ENCODE data around the gene FOXA3.

The FOXA3 gene

DNA sequence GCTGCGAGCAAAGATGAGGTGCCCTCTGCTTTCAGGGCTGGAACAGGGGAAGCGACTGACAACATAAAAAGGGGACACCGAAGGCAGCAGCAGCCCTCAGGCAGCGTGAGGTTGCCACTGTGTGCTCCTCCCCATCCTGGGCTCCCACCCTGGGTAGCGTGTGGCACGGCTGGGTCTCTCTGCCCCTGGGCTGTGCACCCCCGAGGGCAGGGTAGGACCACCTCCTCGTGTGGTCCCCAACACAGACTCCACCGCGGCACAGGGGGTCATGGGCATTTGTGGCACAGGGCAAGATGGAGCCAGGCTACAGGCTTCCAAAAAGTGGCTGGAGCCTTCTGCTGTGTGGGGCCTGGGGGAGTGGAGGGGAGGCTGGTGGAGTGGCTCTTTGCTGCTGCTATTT, 42.6 kb upstream of the FOXA3 start:
- Histone ChIP-seq H3K27me3 (ENCODE audit: low read length) (no peaks in the 10 kb centered on the region), H3K79me2 (ENCODE audit: insufficient read depth, low read length) (no peaks in the 10 kb centered on the region), H3K36me3 (ENCODE audit: low read length) (no peaks in the 10 kb centered on the region), H3K4me2 (ENCODE audit: low read depth, low read length, poor library complexity, severe bottlenecking) (no peak overlapping the region), H3F3A (ENCODE audit: insufficient read depth) (peaks cover 3% of the 10 kb centered on the region; the same call in 1 of the 2 replicates), H3K9me3 (ENCODE audit: insufficient read depth, low read length) (no peaks in the 10 kb centered on the region), H3K27ac (ENCODE audit: low read depth, low read length) (no peak overlapping the region), H4K20me1 (ENCODE audit: low read depth, low read length) (no peaks in the 10 kb centered on the region), H3K4me3 (ENCODE audit: insufficient read depth, low read length, poor library complexity, severe bottlenecking) (no peak overlapping the region), H3K9ac (ENCODE audit: low read length) (no peak overlapping the region), H2AFZ (ENCODE audit: low read depth, low read length, severe bottlenecking) (no peak overlapping the region), H3K9me2 (replicated peaks; ENCODE audit: insufficient read depth, low read length) (no peaks in the 10 kb centered on the region)
- TF ChIP-seq CTCF (IDR thresholded peaks at IDR 0.05; ENCODE audit: insufficient read depth, low read length, poor library complexity, severe bottlenecking), result no peak
- TF ChIP-seq EZH2phosphoT487 (conservative IDR thresholded peaks at IDR 0.05; ENCODE audit: low read length), result no peak

DNA sequence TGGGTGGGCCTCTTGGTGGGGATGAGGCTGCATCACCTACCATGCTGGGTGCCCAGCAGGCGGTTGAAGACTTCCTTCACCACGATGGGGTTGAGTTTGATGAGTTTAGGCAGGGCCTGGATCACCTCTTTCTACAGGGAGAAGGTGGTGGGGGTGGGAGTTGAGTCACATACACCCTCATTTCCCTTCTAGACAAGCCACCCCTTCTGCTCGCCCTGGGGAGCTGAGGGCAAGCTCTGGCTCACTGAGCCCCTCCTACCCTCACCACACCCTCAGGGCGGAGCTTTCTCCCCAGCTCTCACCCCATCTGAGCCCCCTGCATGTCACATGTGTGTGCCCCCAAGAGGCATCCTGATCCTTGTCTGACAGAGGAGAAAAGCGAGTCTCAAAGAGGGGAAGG, 41.4 kb upstream of the FOXA3 start:
- no peaks in the 10 kb centered on the region for H3K9me2 ChIP-seq (replicated peaks; ENCODE audit: insufficient read depth, low read length)
- TF ChIP-seq CTCF (IDR thresholded peaks at IDR 0.05; ENCODE audit: insufficient read depth, low read length, poor library complexity, severe bottlenecking) (no peak), EZH2phosphoT487 (conservative IDR thresholded peaks at IDR 0.05; ENCODE audit: low read length) (no peak)
- no peak overlapping the region for H3K4me2 ChIP-seq (ENCODE audit: low read depth, low read length, poor library complexity, severe bottlenecking)
- no peaks in the 10 kb centered on the region for H3F3A ChIP-seq (ENCODE audit: insufficient read depth)
- H3K9ac ChIP-seq (ENCODE audit: low read length), result no peak overlapping the region
- no peak overlapping the region for H2AFZ ChIP-seq (ENCODE audit: low read depth, low read length, severe bottlenecking)
- no peaks in the 10 kb centered on the region for H3K36me3 ChIP-seq (ENCODE audit: low read length)
- H3K27ac ChIP-seq (ENCODE audit: low read depth, low read length), result no peak overlapping the region
- no peak overlapping the region for H3K4me3 ChIP-seq (ENCODE audit: insufficient read depth, low read length, poor library complexity, severe bottlenecking)
- no peaks in the 10 kb centered on the region for H3K79me2 ChIP-seq (ENCODE audit: insufficient read depth, low read length)
- no peaks in the 10 kb centered on the region for H3K27me3 ChIP-seq (ENCODE audit: low read length)
- no peaks in the 10 kb centered on the region for H4K20me1 ChIP-seq (ENCODE audit: low read depth, low read length)
- H3K9me3 ChIP-seq (ENCODE audit: insufficient read depth, low read length), result no peaks in the 10 kb centered on the region

DNA sequence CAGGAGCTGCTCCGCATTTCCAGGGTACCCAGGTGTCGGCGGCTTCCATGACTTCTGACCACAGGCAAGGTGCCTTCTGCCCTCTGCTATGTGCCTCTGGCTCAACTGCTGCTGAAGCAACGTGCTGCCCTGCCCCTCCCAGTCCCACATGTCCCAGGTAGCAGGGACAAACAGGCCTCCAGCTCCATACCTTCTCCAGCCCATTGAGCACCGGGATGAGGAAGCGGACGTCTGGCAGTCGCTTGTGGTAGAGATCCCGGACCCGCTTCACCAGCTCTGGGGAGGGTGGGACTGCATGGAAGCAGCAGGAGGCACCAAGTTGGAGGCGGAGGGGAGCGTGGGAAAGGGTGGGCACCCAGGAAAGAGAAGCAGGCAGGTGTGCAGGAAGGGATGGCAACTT, 40.9 kb upstream of the FOXA3 start:
- Histone ChIP-seq H3K9ac (ENCODE audit: low read length) (no peak overlapping the region), H3F3A (ENCODE audit: insufficient read depth) (no peaks in the 10 kb centered on the region), H3K4me3 (ENCODE audit: insufficient read depth, low read length, poor library complexity, severe bottlenecking) (no peak overlapping the region), H3K9me3 (ENCODE audit: insufficient read depth, low read length) (no peaks in the 10 kb centered on the region), H2AFZ (ENCODE audit: low read depth, low read length, severe bottlenecking) (no peak overlapping the region), H3K79me2 (ENCODE audit: insufficient read depth, low read length) (no peaks in the 10 kb centered on the region), H3K27me3 (ENCODE audit: low read length) (no peaks in the 10 kb centered on the region), H3K4me2 (ENCODE audit: low read depth, low read length, poor library complexity, severe bottlenecking) (no peak overlapping the region), H3K27ac (ENCODE audit: low read depth, low read length) (no peak overlapping the region), H3K36me3 (ENCODE audit: low read length) (no peaks in the 10 kb centered on the region; the same call in 1 of the 2 replicates), H4K20me1 (ENCODE audit: low read depth, low read length) (no peaks in the 10 kb centered on the region), H3K9me2 (replicated peaks; ENCODE audit: insufficient read depth, low read length) (no peaks in the 10 kb centered on the region)
- TF ChIP-seq CTCF (IDR thresholded peaks at IDR 0.05; ENCODE audit: insufficient read depth, low read length, poor library complexity, severe bottlenecking), result no peak
- TF ChIP-seq EZH2phosphoT487 (conservative IDR thresholded peaks at IDR 0.05; ENCODE audit: low read length), result no peak
